K562 (cell line): ENCODE measurements around the gene SCNN1A. TPM values are rescaled to one million over a fixed set of nuclear protein-coding genes. Genes with fewer than 3 reads are reported as not detected.

Experiments
- MGA ChIP-seq: fragments of 450-650 bp; IDR thresholded peaks from 2 replicates; pipeline ENCODE4 v1.6.1; 2016; ENCODE audit warnings: mild to moderate bottlenecking, moderate library complexity
- TEAD1 ChIP-seq, 2 experiments: fragments of 450-650 bp in 1 of 2; sonication (generic) in 1 of 2; formaldehyde crosslinking; IDR thresholded peaks; 2 replicates each; pipeline versions ENCODE4 v1.4.0 to v1.8.0; 2020 to 2022; ENCODE audit warnings: mild to moderate bottlenecking in 2 of 2, missing genetic modification reagents in 1 of 2
- polyA plus RNA-seq, 8 experiments: library from polyadenylated mRNA; depleted of rRNA in 4 of 8; stranded (reverse) in 5 of 8; unstranded in 3 of 8; fragments of >200 nt; fragmentation: Nextera tagmentation in 2 of 8; fragmentation: Illumina TruSeq in 1 of 8; extraction: Ambion mirVana in 2 of 8; extraction: Trizol in 1 of 8; gene quantifications; 2 replicates each; pipeline versions ENCODE4 v1.2.1 to v1.2.3, GENCODE V29; 2011 to 2014; ENCODE audit warnings: inconsistent platforms in 1 of 8, missing spikeins in 1 of 8
- total RNA-seq, 7 experiments: library from RNA; depleted of rRNA in 6 of 7; stranded (reverse); fragments of >200 nt in 6 of 7; fragmentation: Illumina TruSeq in 2 of 7; extraction: Trizol in 2 of 7; gene quantifications; 2 replicates each; pipeline versions ENCODE4 v1.2.1 to v1.2.3, GENCODE V29; 2011 to 2021; ENCODE audit warnings: low replicate concordance in 1 of 7

SCNN1A gene
- total and polyA plus RNA-seq, 9 of the 15 experiments (the other 6 are each of a cell fraction or from before 2014, with no cell fraction given), result 0.15 to 0.49 (median 0.32) TPM; not detected in 5

GRCh38 chr12:6316921-6317692 lies 58.3 kb downstream of the SCNN1A start (continued):
- TF ChIP-seq MGA (no peak), TEAD1 (CRISPR knock-in tag; IDR thresholded peaks at IDR 0.05) (no peak)
- TF ChIP-seq, all 486 proteins: peak for 1
